GM12878 (cell line): ENCODE measurements around the gene CCDC191. TPM values are rescaled to one million over a fixed set of nuclear protein-coding genes. Genes with fewer than 3 reads are reported as not detected.

Experiments
- ATAC-seq: fragments of 200-7000 bp; cut with Tn5 transposase; 3 replicates; pipeline ENCODE4 v1.9.1; 2020; ENCODE audit warnings: mild to moderate bottlenecking, moderate library complexity
- BruUV-seq: library from RNA; stranded (reverse); fragments of 400-500 nt; replicated peaks from 2 replicates; lab custom pipeline; 2021; lab: Mats Ljungman, UMichigan
- CTCF ChIA-PET: fragments of 300-600 bp; sonication (Branson Sonifier 250); formaldehyde crosslinking; extraction: SDS; loops from one replicate; lab custom pipeline; 2021; ENCODE audit warnings: inconsistent platforms; lab: Yijun Ruan, JAX
- POLR2A ChIA-PET: fragments of 350-600 bp; formaldehyde crosslinking; extraction: SDS; loops from one replicate; lab custom pipeline; 2021; ENCODE audit warnings: inconsistent platforms; lab: Charles Lee
- RAD21 ChIA-PET: fragments of 300-600 bp; sonication (Branson Sonifier 250); formaldehyde crosslinking; loops from one replicate; lab custom pipeline; 2023; ENCODE audit warnings: antibody characterized with exemption; ENCODE audit not compliant: unreplicated experiment; lab: Charles Lee
- SMC1A ChIA-PET: fragments of 300-600 bp; sonication (Branson Sonifier 250); formaldehyde crosslinking; loops from one replicate; lab custom pipeline; 2023; ENCODE audit not compliant: unreplicated experiment, uncharacterized antibody; lab: Charles Lee
- DNase-seq: peaks from one replicate; pipeline ENCODE4 v3.0.0-alpha.2; 2011; ENCODE audit warnings: low read depth, low spot score
- FAIRE-seq: peaks from 3 replicates; lab custom pipeline; 2011; peaks lifted over from hg19 to GRCh38; lab: Jason Lieb, UNC
- H2AFZ ChIP-seq: 2 replicates; pipeline ENCODE4 v1.6.0; 2011; ENCODE audit warnings: low read depth, low read length, control low read depth; ENCODE audit not compliant: control insufficient read depth
- H3K27ac ChIP-seq: 2 replicates; pipeline ENCODE4 v1.5.1; 2011; ENCODE audit warnings: control low read depth; ENCODE audit not compliant: control insufficient read depth, insufficient read depth
- H3K27me3 ChIP-seq, 2 experiments: replicated peaks in 1 of 2; 2 replicates each; pipeline versions ENCODE4 v1.6.0 to v1.6.1; 2011; ENCODE audit warnings: low read length in 1 of 2; ENCODE audit not compliant: control insufficient read depth in 2 of 2, insufficient read depth in 2 of 2
- H3K36me3 ChIP-seq, 2 experiments: 2 replicates each; pipeline ENCODE4 v1.5.1; 2011; ENCODE audit warnings: low read length in 1 of 2; ENCODE audit not compliant: control insufficient read depth in 2 of 2, insufficient read depth in 2 of 2
- H3K4me1 ChIP-seq: 2 replicates; pipeline ENCODE4 v1.6.1; 2011; ENCODE audit warnings: mild to moderate bottlenecking, low read length, moderate library complexity, mixed read lengths; ENCODE audit not compliant: control insufficient read depth, insufficient read depth
- H3K4me2 ChIP-seq: 2 replicates; pipeline ENCODE4 v1.6.0; 2011; ENCODE audit warnings: control low read depth; ENCODE audit not compliant: control insufficient read depth, insufficient read depth
- H3K4me3 ChIP-seq: fragments of 200-600 bp; sonication (generic); 2 replicates; pipeline ENCODE4 v1.5.1; 2016
- H3K79me2 ChIP-seq: 2 replicates; pipeline ENCODE4 v1.6.0; 2011; ENCODE audit warnings: low read length; ENCODE audit not compliant: control insufficient read depth, insufficient read depth
- H3K9ac ChIP-seq: 2 replicates; pipeline ENCODE4 v1.8.0; 2011; ENCODE audit warnings: low read length, control low read depth, mixed read lengths; ENCODE audit not compliant: control insufficient read depth, insufficient read depth
- H3K9me3 ChIP-seq: replicated peaks from 3 replicates; pipeline ENCODE4 v1.5.1; 2011; ENCODE audit warnings: mild to moderate bottlenecking, low read length; ENCODE audit not compliant: control insufficient read depth, insufficient read depth
- H4K20me1 ChIP-seq: 2 replicates; pipeline ENCODE4 v1.6.0; 2011; ENCODE audit not compliant: control insufficient read depth, insufficient read depth
- ATF7 ChIP-seq: fragments of 450-650 bp; IDR thresholded peaks from 2 replicates; pipeline ENCODE4 v1.6.1; 2016; ENCODE audit warnings: low read depth, mild to moderate bottlenecking
- BCLAF1 ChIP-seq: fragments of 450-650 bp; IDR thresholded peaks from 2 replicates; pipeline ENCODE4 v1.6.1; 2017; ENCODE audit warnings: antibody characterized with exemption, mild to moderate bottlenecking, moderate library complexity
- CEBPB ChIP-seq, 2 experiments: fragments of 150-350 bp in 1 of 2; IDR thresholded peaks; 2 replicates each; pipeline ENCODE4 v1.6.1; 2012 to 2014; ENCODE audit warnings: low read depth in 2 of 2, low read length in 2 of 2, borderline replicate concordance in 1 of 2, inconsistent platforms in 1 of 2
- CHD1 ChIP-seq: IDR thresholded peaks from 2 replicates; pipeline ENCODE4 v1.6.1; 2012; ENCODE audit warnings: low read depth, low read length, improper control_type of control experiment
- CREB1 ChIP-seq: IDR thresholded peaks from 2 replicates; pipeline ENCODE4 v1.6.1; 2012; ENCODE audit warnings: low read depth, mild to moderate bottlenecking, inconsistent platforms
- EED ChIP-seq: sonication (generic); IDR thresholded peaks from 2 replicates; pipeline ENCODE4 v1.6.1; 2016; ENCODE audit warnings: antibody characterized with exemption, low read depth
- JUNB ChIP-seq: IDR thresholded peaks from 2 replicates; pipeline ENCODE4 v1.6.1; 2016; ENCODE audit warnings: antibody characterized with exemption, mild to moderate bottlenecking
- KLF5 ChIP-seq: fragments of 450-650 bp; IDR thresholded peaks from 2 replicates; pipeline ENCODE4 v1.6.1; 2014; ENCODE audit warnings: mild to moderate bottlenecking; ENCODE audit not compliant: partially characterized antibody
- MEF2B ChIP-seq: fragments of 450-650 bp; IDR thresholded peaks from 2 replicates; pipeline ENCODE4 v1.6.1; 2018; ENCODE audit warnings: mild to moderate bottlenecking, moderate library complexity; ENCODE audit not compliant: partially characterized antibody, poor library complexity, severe bottlenecking
- TCF7 ChIP-seq: IDR thresholded peaks from 2 replicates; pipeline ENCODE4 v1.6.1; 2014; ENCODE audit warnings: antibody characterized with exemption, borderline replicate concordance
- ZNF274 ChIP-seq: IDR thresholded peaks from one replicate; pipeline ENCODE4 v1.8.0; 2011; ENCODE audit not compliant: insufficient read length, insufficient read depth
- WGBS: methylation state at CpG from one replicate; pipeline ENCODE4 v1.1.6; 2016; ENCODE audit warnings: low lambda C conversion rate; ENCODE audit not compliant: insufficient replicate concordance, insufficient coverage; ENCODE audit errors: missing lambda C conversion rate; 5-methylcytosine and 5-hydroxymethylcytosine counted together
- in situ Hi-C: fragments of 300-500 bp; cut with MboI; formaldehyde crosslinking; loops from 9 replicates; pipeline ENCODE4 v1.14.3; 2018; ENCODE audit warnings: mixed read lengths
- intact Hi-C: fragments of 100-400 bp; cut with micrococcal nuclease; formaldehyde crosslinking; loops from one replicate; pipeline ENCODE4 v1.14.2; 2022; ENCODE audit not compliant: unreplicated experiment
- polyA plus RNA-seq, 11 experiments: library from polyadenylated mRNA; depleted of rRNA in 4 of 11; unstranded in 6 of 11; stranded (reverse) in 5 of 11; fragments of >200 nt; fragmentation: Nextera tagmentation in 4 of 11; fragmentation: Illumina TruSeq in 1 of 11; extraction: Ambion mirVana in 4 of 11; extraction: Trizol in 1 of 11; gene quantifications; 1 replicate in 1 of 11; 2 replicates in 10 of 11; pipeline versions ENCODE4 v1.2.1 to v1.2.3, GENCODE V29; 2011 to 2016; ENCODE audit warnings: inconsistent platforms in 2 of 11, missing spikeins in 2 of 11, low read depth in 1 of 11
- total RNA-seq, 4 experiments: library from RNA; depleted of rRNA in 3 of 4; stranded (reverse); fragments of >200 nt in 3 of 4; fragmentation: Illumina TruSeq in 1 of 4; extraction: Trizol in 1 of 4; gene quantifications; 2 replicates each; pipeline versions ENCODE4 v1.2.1 to v1.2.3, GENCODE V29; 2013 to 2021
- TF ChIP-seq, protein P1 (sequence below): fragments of 450-650 bp; IDR thresholded peaks from 2 replicates; pipeline ENCODE4 v1.6.1; 2016; ENCODE audit warnings: mild to moderate bottlenecking
- TF ChIP-seq, protein P2 (sequence below): fragments of 450-650 bp; IDR thresholded peaks from 2 replicates; pipeline ENCODE4 v1.6.1; 2018; ENCODE audit warnings: borderline replicate concordance, mild to moderate bottlenecking; ENCODE audit not compliant: partially characterized antibody

Gene CCDC191
- total and polyA plus RNA-seq, 10 of the 15 experiments (the other 5 are each of a cell fraction or from before 2014, with no cell fraction given): 1.2 to 2.9 (median 1.7) TPM

GRCh38 chr3:114034211-114034610 lies 22.1 kb downstream of the CCDC191 start:
- CTCF ChIA-PET: no interaction called here
- no peak overlapping the region for H3K9ac ChIP-seq

DNA sequence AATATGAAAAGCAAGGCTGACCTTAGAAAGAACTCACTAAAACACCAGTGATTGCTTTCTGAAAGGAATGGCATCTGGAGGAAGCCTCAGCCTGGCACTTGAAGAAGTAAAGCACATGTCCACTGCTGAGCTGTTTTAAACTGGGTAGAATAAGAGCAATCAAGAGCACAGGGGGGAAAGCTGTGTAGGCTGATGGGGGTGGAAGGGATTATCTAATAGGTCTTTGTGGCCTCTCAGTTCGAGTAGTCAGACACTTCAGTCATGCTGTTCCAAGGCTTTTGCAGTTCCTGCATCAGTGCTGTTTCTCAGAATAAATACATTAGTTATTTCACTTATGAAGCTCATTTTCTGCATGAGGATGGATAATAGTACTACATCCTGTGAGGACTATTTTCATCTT lies 22.6 kb downstream of the CCDC191 start:
- H3K4me2 ChIP-seq: no peak overlapping the region
- ATAC-seq (no peak), FAIRE-seq (no peak), DNase-seq (no peak)
- SMC1A ChIA-PET: interaction anchor here (0.8 to 0.9 kb wide), 2 partner anchors 13 to 17 kb away, joined by 3 to 4 read pairs; no protein-coding TSS in a partner anchor
- in situ Hi-C loops (no loop called here), intact Hi-C loops (no loop called here)
- 7% methylated on average over 1 of the region's 1 CpG for WGBS
- no peaks in the 10 kb centered on the region for H4K20me1 ChIP-seq
- no peaks in the 10 kb centered on the region for H3K27me3 ChIP-seq
- no peaks in the 10 kb centered on the region for H3K9me3 ChIP-seq
- H3K4me1 ChIP-seq: no peaks in the 10 kb centered on the region
- H3K4me3 ChIP-seq: no peak overlapping the region
- CTCF ChIA-PET: no interaction called here
- POLR2A ChIA-PET: no interaction called here
- H2AFZ ChIP-seq: no peak overlapping the region
- RAD21 ChIA-PET: no interaction called here
- H3K9ac ChIP-seq: no peak overlapping the region
- H3K27ac ChIP-seq: no peak overlapping the region
- no peaks in the 10 kb centered on the region for H3K36me3 ChIP-seq
- BruUV-seq: no TSS peak
- no peaks in the 10 kb centered on the region for H3K79me2 ChIP-seq
- TF ChIP-seq TCF7: no peak
- no peak for TF ChIP-seq BCLAF1
- TF ChIP-seq, protein P1, sequence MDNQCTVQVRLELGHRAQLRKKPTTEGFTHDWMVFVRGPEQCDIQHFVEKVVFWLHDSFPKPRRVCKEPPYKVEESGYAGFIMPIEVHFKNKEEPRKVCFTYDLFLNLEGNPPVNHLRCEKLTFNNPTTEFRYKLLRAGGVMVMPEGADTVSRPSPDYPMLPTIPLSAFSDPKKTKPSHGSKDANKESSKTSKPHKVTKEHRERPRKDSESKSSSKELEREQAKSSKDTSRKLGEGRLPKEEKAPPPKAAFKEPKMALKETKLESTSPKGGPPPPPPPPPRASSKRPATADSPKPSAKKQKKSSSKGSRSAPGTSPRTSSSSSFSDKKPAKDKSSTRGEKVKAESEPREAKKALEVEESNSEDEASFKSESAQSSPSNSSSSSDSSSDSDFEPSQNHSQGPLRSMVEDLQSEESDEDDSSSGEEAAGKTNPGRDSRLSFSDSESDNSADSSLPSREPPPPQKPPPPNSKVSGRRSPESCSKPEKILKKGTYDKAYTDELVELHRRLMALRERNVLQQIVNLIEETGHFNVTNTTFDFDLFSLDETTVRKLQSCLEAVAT: no peak
- no peak for TF ChIP-seq CREB1
- no peak for TF ChIP-seq CHD1
- TF ChIP-seq EED: no peak
- TF ChIP-seq CEBPB (IDR thresholded peaks at IDR 0.05; ENCODE audit: borderline replicate concordance in 1 of 2, low read depth in 2 of 2, low read length in 2 of 2): no peak
- TF ChIP-seq MEF2B: no peak
- TF ChIP-seq, protein P2, sequence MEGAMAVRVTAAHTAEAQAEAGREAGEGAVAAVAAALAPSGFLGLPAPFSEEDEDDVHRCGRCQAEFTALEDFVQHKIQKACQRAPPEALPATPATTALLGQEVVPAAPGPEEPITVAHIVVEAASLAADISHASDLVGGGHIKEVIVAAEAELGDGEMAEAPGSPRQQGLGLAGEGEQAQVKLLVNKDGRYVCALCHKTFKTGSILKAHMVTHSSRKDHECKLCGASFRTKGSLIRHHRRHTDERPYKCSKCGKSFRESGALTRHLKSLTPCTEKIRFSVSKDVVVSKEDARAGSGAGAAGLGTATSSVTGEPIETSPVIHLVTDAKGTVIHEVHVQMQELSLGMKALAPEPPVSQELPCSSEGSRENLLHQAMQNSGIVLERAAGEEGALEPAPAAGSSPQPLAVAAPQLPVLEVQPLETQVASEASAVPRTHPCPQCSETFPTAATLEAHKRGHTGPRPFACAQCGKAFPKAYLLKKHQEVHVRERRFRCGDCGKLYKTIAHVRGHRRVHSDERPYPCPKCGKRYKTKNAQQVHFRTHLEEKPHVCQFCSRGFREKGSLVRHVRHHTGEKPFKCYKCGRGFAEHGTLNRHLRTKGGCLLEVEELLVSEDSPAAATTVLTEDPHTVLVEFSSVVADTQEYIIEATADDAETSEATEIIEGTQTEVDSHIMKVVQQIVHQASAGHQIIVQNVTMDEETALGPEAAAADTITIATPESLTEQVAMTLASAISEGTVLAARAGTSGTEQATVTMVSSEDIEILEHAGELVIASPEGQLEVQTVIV: no peak
- no peak for TF ChIP-seq JUNB

More at GRCh38 chr3:114034211-114034610, 22.1 kb downstream of the CCDC191 start:
- Histone ChIP-seq H2AFZ (no peak overlapping the region), H3K4me1 (no peaks in the 10 kb centered on the region), H3K4me2 (no peak overlapping the region), H3K36me3 (no peaks in the 10 kb centered on the region), H3K27ac (no peak overlapping the region), H4K20me1 (no peaks in the 10 kb centered on the region), H3K9me3 (no peaks in the 10 kb centered on the region), H3K79me2 (no peaks in the 10 kb centered on the region), H3K27me3 (no peaks in the 10 kb centered on the region), H3K4me3 (no peak overlapping the region)
- no peak for FAIRE-seq
- ChIA-PET RAD21 (no interaction called here), SMC1A (interaction anchor here (0.8 to 0.9 kb wide), 2 partner anchors 13 to 16 kb away, joined by 3 to 4 read pairs; no protein-coding TSS in a partner anchor), POLR2A (no interaction called here)
- intact Hi-C loops: no loop called here
- TF ChIP-seq ATF7 (no peak), KLF5 (no peak), ZNF274 (no peak)
- DNase-seq: no peak
- in situ Hi-C loops: no loop called here
- no peak for ATAC-seq
- BruUV-seq: no TSS peak
